HCT116 (cell line): ENCODE data around the gene CLASP1. TPM values are rescaled to one million over a fixed set of nuclear protein-coding genes. Genes with fewer than 3 reads are reported as not detected.

Source experiments
- ATAC-seq: fragments of 200-7000 bp; cut with Tn5 transposase; 2 replicates; pipeline ENCODE4 v1.9.1; 2020; ENCODE audit warnings: mild to moderate bottlenecking, moderate library complexity
- BruUV-seq: library from RNA; stranded (reverse); fragments of 400-500 nt; replicated peaks from 2 replicates; lab custom pipeline; 2021; lab: Mats Ljungman, UMichigan
- CTCF ChIA-PET: fragments of 300-600 bp; sonication (Branson Sonifier 250); formaldehyde crosslinking; loops from one replicate; lab custom pipeline; 2021; ENCODE audit warnings: antibody characterized with exemption; lab: Charles Lee
- POLR2A ChIA-PET: fragments of 300-600, 350-600 bp; sonication (Branson Sonifier 250); formaldehyde crosslinking; loops from one replicate; lab custom pipeline; 2021; ENCODE audit warnings: antibody characterized with exemption; lab: Charles Lee
- RAD21 ChIA-PET, 2 experiments: fragments of 300-600 bp; sonication (Branson Sonifier 250); formaldehyde crosslinking; loops; one replicate each; lab custom pipeline; 2023; ENCODE audit warnings: low total read pairs in 2 of 2; ENCODE audit not compliant: uncharacterized antibody in 2 of 2, unreplicated experiment in 2 of 2, low non-redundant PET in 1 of 2; lab: Charles Lee
- DNase-seq: peaks from one replicate; pipeline ENCODE4 v3.0.0-alpha.2; 2010; ENCODE audit warnings: low read depth, low spot score
- H2AFZ ChIP-seq: fragments of 200-600 bp; shearing (Covaris generic), sonication (generic); 2 replicates; pipeline ENCODE4 v1.6.1; 2017; ENCODE audit warnings: low read depth, mixed run types, mixed read lengths, antibody characterized with exemption, low read length; ENCODE audit not compliant: poor library complexity, severe bottlenecking
- H3K27ac ChIP-seq: 2 replicates; pipeline ENCODE4 v1.5.1; 2012; ENCODE audit warnings: low read depth, low read length
- H3K27me3 ChIP-seq: fragments of 200-600 bp; sonication (generic); 2 replicates; pipeline ENCODE4 v1.6.1; 2016; ENCODE audit warnings: mixed run types, low read length, mixed read lengths; ENCODE audit not compliant: insufficient read depth
- H3K36me3 ChIP-seq, 2 experiments: fragments of 200-500 bp in 1 of 2; fragments of 200-600 bp in 1 of 2; sonication (Bioruptor generic) in 1 of 2; sonication (generic) in 1 of 2; 2 replicates each; pipeline versions ENCODE4 v1.5.1 to v1.6.1; 2014 to 2016; ENCODE audit warnings: low read length in 2 of 2, inconsistent platforms in 1 of 2, mixed read lengths in 1 of 2, mixed run types in 1 of 2; ENCODE audit not compliant: insufficient read depth in 2 of 2, control insufficient read depth in 1 of 2
- H3K4me1 ChIP-seq, 2 experiments: fragments of 200-600 bp in 1 of 2; sonication (generic) in 1 of 2; 2 replicates each; pipeline versions ENCODE4 v1.5.1 to v1.6.1; 2012 to 2017; ENCODE audit warnings: low read length in 2 of 2, inconsistent platforms in 1 of 2, mild to moderate bottlenecking in 1 of 2, mixed read lengths in 1 of 2, mixed run types in 1 of 2, moderate library complexity in 1 of 2; ENCODE audit not compliant: insufficient read depth in 2 of 2, control insufficient read depth in 1 of 2
- H3K4me2 ChIP-seq: fragments of 200-600 bp; sonication (generic); 2 replicates; pipeline ENCODE4 v1.6.1; 2017; ENCODE audit warnings: mixed run types, low read length, mixed read lengths
- H3K4me3 ChIP-seq, 2 experiments: fragments of 200-600 bp in 1 of 2; sonication (generic) in 1 of 2; replicated peaks in 1 of 2; 2 replicates each; pipeline ENCODE4 v1.5.1; 2011 to 2016; ENCODE audit warnings: low read length in 2 of 2, control low read depth in 1 of 2, low read depth in 1 of 2, mild to moderate bottlenecking in 1 of 2, mixed read lengths in 1 of 2, mixed run types in 1 of 2
- H3K79me2 ChIP-seq: fragments of 200-600 bp; sonication (generic); 2 replicates; pipeline ENCODE4 v1.6.1; 2017; ENCODE audit warnings: mild to moderate bottlenecking, mixed run types, low read length, moderate library complexity, mixed read lengths; ENCODE audit not compliant: insufficient read depth
- H3K9ac ChIP-seq: fragments of 200-600 bp; sonication (generic); 2 replicates; pipeline ENCODE4 v1.6.1; 2016; ENCODE audit warnings: low read length, mixed read lengths
- H3K9me2 ChIP-seq: fragments of 200-600 bp; sonication (generic), shearing (Covaris generic); 2 replicates; pipeline ENCODE4 v1.6.1; 2017; ENCODE audit warnings: mixed run types, mild to moderate bottlenecking, moderate library complexity; ENCODE audit not compliant: insufficient read depth
- H3K9me3 ChIP-seq, 2 experiments: fragments of 200-500 bp in 1 of 2; fragments of 200-600 bp in 1 of 2; sonication (Bioruptor generic) in 1 of 2; sonication (generic) in 1 of 2; 2 replicates each; pipeline ENCODE4 v1.6.1; 2014 to 2017; ENCODE audit warnings: low read length in 2 of 2, mixed read lengths in 2 of 2, inconsistent platforms in 1 of 2, low read depth in 1 of 2, mild to moderate bottlenecking in 1 of 2, mixed run types in 1 of 2, moderate library complexity in 1 of 2; ENCODE audit not compliant: control insufficient read depth in 1 of 2, insufficient read depth in 1 of 2
- H4K20me1 ChIP-seq: fragments of 200-600 bp; sonication (generic), shearing (Covaris generic); 2 replicates; pipeline ENCODE4 v1.6.1; 2017; ENCODE audit warnings: mixed run types, mild to moderate bottlenecking, moderate library complexity; ENCODE audit not compliant: insufficient read depth
- CEBPB ChIP-seq: IDR thresholded peaks from 2 replicates; pipeline ENCODE4 v1.6.1; 2012; ENCODE audit warnings: low read depth
- EGR1 ChIP-seq: IDR thresholded peaks from 2 replicates; pipeline ENCODE4 v1.6.1; 2012; ENCODE audit warnings: low read depth
- JUND ChIP-seq: IDR thresholded peaks from 2 replicates; pipeline ENCODE4 v1.6.1; 2012
- POLR2AphosphoS5 ChIP-seq: IDR thresholded peaks from 2 replicates; pipeline ENCODE4 v1.6.1; 2011; ENCODE audit warnings: mild to moderate bottlenecking, low read depth, low read length, moderate library complexity
- RAD21 ChIP-seq: IDR thresholded peaks from 2 replicates; pipeline ENCODE4 v1.6.1; 2012; ENCODE audit warnings: low read depth, mild to moderate bottlenecking
- SP1 ChIP-seq: IDR thresholded peaks from 2 replicates; pipeline ENCODE4 v1.6.1; 2012; ENCODE audit warnings: low read depth
- TCF7L2 ChIP-seq: IDR thresholded peaks from 2 replicates; pipeline ENCODE4 v1.7.0; 2011; ENCODE audit warnings: borderline replicate concordance, inconsistent platforms; ENCODE audit not compliant: insufficient read depth, insufficient read length; ENCODE audit errors: extremely low read depth
- YY1 ChIP-seq: IDR thresholded peaks from 2 replicates; pipeline ENCODE4 v1.6.1; 2011; ENCODE audit warnings: low read length, low read depth, moderate library complexity, mild to moderate bottlenecking; ENCODE audit not compliant: insufficient replicate concordance; ENCODE audit errors: extremely low read depth
- intact Hi-C: fragments of 100-400 bp; cut with micrococcal nuclease; formaldehyde crosslinking; loops from 2 replicates; pipeline ENCODE4 v1.10.0; 2022
- total RNA-seq: library from RNA; stranded (reverse); gene quantifications from one replicate; pipeline ENCODE4 v1.2.1, GENCODE V29; 2021; ENCODE audit not compliant: unreplicated experiment
- TF ChIP-seq, protein P1 (sequence below): IDR thresholded peaks from 2 replicates; pipeline ENCODE4 v1.6.1; 2012; ENCODE audit warnings: low read depth
- TF ChIP-seq, protein P2 (sequence below), 3 experiments: fragments of 200-600 bp in 1 of 3; sonication (generic) in 1 of 3; IDR thresholded peaks in 2 of 3; conservative IDR thresholded peaks in 1 of 3; 2 replicates each; pipeline ENCODE4 v1.5.1; 2012 to 2017; ENCODE audit warnings: low read depth in 2 of 3, low read length in 2 of 3, antibody characterized with exemption in 1 of 3, borderline replicate concordance in 1 of 3, control low read depth in 1 of 3, mild to moderate bottlenecking in 1 of 3, mixed read lengths in 1 of 3, mixed run types in 1 of 3, moderate library complexity in 1 of 3; ENCODE audit not compliant: insufficient read depth in 1 of 3
- TF ChIP-seq, protein P3 (sequence below): IDR thresholded peaks from 2 replicates; pipeline ENCODE4 v1.6.1; 2012

Gene CLASP1
- total RNA-seq, 1 experiment from 2014 or later = 41.9 TPM

DNA sequence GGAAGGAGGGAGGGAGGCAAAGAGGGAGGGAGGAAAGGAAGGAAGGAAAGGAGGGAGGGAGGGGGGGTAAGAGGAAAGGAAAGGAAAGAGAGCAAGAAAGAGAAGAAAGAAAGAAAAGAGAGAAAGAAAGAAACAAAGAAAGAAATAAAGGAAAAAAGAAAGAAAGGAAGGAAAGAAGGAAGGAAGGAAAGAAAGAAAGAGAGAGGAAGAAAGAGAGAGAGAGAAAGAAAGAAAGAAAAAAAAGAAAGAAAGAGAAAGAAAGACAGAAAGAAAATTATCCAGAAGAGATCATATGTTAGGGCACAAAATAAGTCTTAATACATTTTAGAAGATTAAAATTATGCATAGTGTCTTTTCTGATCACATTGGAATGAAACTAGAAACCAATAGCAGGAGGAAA lies 339.9 kb downstream of the CLASP1 start:
- Histone ChIP-seq H3K27ac (no peak overlapping the region), H3K79me2 (no peaks in the 10 kb centered on the region), H3K4me3 (no peak overlapping the region), H3K9me2 (no peaks in the 10 kb centered on the region), H3K4me2 (no peak overlapping the region), H2AFZ (no peak overlapping the region), H3K4me1 (peaks cover 0 to 5% of the 10 kb centered on the region in 2 experiments; a peak in 1 of 4 replicates), H3K27me3 (no peaks in the 10 kb centered on the region), H4K20me1 (no peaks in the 10 kb centered on the region), H3K9me3 (no peaks in the 10 kb centered on the region), H3K9ac (no peak overlapping the region), H3K36me3 (no peaks in the 10 kb centered on the region)
- intact Hi-C loops = no loop called here
- DNase-seq (no peak), ATAC-seq (no peak)
- ChIA-PET RAD21 (no interaction called here), POLR2A (no interaction called here), CTCF (no interaction called here)
- no TSS peak for BruUV-seq
- TF ChIP-seq CEBPB = no peak
- no peak for TF ChIP-seq EGR1
- no peak for TF ChIP-seq YY1
- TF ChIP-seq, protein P1, sequence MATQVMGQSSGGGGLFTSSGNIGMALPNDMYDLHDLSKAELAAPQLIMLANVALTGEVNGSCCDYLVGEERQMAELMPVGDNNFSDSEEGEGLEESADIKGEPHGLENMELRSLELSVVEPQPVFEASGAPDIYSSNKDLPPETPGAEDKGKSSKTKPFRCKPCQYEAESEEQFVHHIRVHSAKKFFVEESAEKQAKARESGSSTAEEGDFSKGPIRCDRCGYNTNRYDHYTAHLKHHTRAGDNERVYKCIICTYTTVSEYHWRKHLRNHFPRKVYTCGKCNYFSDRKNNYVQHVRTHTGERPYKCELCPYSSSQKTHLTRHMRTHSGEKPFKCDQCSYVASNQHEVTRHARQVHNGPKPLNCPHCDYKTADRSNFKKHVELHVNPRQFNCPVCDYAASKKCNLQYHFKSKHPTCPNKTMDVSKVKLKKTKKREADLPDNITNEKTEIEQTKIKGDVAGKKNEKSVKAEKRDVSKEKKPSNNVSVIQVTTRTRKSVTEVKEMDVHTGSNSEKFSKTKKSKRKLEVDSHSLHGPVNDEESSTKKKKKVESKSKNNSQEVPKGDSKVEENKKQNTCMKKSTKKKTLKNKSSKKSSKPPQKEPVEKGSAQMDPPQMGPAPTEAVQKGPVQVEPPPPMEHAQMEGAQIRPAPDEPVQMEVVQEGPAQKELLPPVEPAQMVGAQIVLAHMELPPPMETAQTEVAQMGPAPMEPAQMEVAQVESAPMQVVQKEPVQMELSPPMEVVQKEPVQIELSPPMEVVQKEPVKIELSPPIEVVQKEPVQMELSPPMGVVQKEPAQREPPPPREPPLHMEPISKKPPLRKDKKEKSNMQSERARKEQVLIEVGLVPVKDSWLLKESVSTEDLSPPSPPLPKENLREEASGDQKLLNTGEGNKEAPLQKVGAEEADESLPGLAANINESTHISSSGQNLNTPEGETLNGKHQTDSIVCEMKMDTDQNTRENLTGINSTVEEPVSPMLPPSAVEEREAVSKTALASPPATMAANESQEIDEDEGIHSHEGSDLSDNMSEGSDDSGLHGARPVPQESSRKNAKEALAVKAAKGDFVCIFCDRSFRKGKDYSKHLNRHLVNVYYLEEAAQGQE = no peak
- TF ChIP-seq JUND = no peak
- TF ChIP-seq SP1 = no peak
- TF ChIP-seq POLR2AphosphoS5 = no peak
- TF ChIP-seq RAD21 = no peak
- TF ChIP-seq, protein P2, sequence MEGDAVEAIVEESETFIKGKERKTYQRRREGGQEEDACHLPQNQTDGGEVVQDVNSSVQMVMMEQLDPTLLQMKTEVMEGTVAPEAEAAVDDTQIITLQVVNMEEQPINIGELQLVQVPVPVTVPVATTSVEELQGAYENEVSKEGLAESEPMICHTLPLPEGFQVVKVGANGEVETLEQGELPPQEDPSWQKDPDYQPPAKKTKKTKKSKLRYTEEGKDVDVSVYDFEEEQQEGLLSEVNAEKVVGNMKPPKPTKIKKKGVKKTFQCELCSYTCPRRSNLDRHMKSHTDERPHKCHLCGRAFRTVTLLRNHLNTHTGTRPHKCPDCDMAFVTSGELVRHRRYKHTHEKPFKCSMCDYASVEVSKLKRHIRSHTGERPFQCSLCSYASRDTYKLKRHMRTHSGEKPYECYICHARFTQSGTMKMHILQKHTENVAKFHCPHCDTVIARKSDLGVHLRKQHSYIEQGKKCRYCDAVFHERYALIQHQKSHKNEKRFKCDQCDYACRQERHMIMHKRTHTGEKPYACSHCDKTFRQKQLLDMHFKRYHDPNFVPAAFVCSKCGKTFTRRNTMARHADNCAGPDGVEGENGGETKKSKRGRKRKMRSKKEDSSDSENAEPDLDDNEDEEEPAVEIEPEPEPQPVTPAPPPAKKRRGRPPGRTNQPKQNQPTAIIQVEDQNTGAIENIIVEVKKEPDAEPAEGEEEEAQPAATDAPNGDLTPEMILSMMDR (IDR thresholded peaks at IDR 0.05 in 2 of 3, conservative IDR thresholded peaks at IDR 0.05 in 1 of 3; ENCODE audit: borderline replicate concordance in 1 of 3, insufficient read depth in 1 of 3, low read depth in 2 of 3, low read length in 2 of 3) = no peak
- TF ChIP-seq, protein P3, sequence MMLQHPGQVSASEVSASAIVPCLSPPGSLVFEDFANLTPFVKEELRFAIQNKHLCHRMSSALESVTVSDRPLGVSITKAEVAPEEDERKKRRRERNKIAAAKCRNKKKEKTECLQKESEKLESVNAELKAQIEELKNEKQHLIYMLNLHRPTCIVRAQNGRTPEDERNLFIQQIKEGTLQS = no peak
- TF ChIP-seq TCF7L2 = no peak
